Uterus (tissue), 4 donors: ENCODE data around the gene CTSD. TPM values are rescaled to one million over a fixed set of nuclear protein-coding genes. Genes with fewer than 3 reads are reported as not detected.
A peak's percentile ranks its signal among the peaks of the same experiment; 100 is the strongest.
"Not testable (repeated sequence)": the region's sequence is repeated elsewhere in the genome, so short reads cannot be mapped to it uniquely, and the experiment has no call there.

Source experiments
- DNase-seq, 2 donors: peaks; one replicate each; pipeline ENCODE4 v3.0.0-alpha.2; 2019 to 2020
- H3K27ac ChIP-seq, 2 donors: fragments of 200-600 bp; sonication (generic); 1 replicate in 1 of 2; 2 replicates in 1 of 2; pipeline ENCODE4 v1.5.1; 2016 to 2018
- H3K27me3 ChIP-seq, 2 donors: fragments of 200-600 bp; sonication (generic); one replicate each; pipeline ENCODE4 v1.5.1; 2018 to 2019; ENCODE audit warnings: control low read depth in 1 of 2
- H3K36me3 ChIP-seq, 2 donors: fragments of 200-600 bp; sonication (generic); one replicate each; pipeline ENCODE4 v1.5.1; 2019; ENCODE audit warnings: control low read depth in 1 of 2
- H3K4me1 ChIP-seq, 2 donors: fragments of 200-600 bp; sonication (generic); one replicate each; pipeline ENCODE4 v1.5.1; 2018 to 2019; ENCODE audit warnings: control low read depth in 1 of 2
- H3K4me3 ChIP-seq, 2 donors: fragments of 200-600 bp; sonication (generic); 1 replicate in 1 of 2; 2 replicates in 1 of 2; pipeline ENCODE4 v1.5.1; 2018 to 2019; ENCODE audit warnings: mild to moderate bottlenecking in 1 of 2
- H3K9me3 ChIP-seq, 2 donors: fragments of 200-600 bp; sonication (generic); one replicate each; pipeline ENCODE4 v1.5.1; 2019; ENCODE audit warnings: control low read depth in 1 of 2
- POLR2A ChIP-seq, 2 donors: fragments of 450-650 bp; IDR thresholded peaks; one replicate each; pipeline ENCODE4 v1.6.1; 2016; ENCODE audit warnings: antibody characterized with exemption in 2 of 2, mild to moderate bottlenecking in 1 of 2, moderate library complexity in 1 of 2
- intact Hi-C: fragments of 100-400 bp; cut with DNase I; formaldehyde crosslinking; loops from one replicate; pipeline ENCODE4 v1.15.1; 2023; ENCODE audit warnings: low total_unique reads
- total RNA-seq, 4 donors: library from RNA; depleted of rRNA in 3 of 4; stranded (reverse); fragments of >200 nt in 3 of 4; gene quantifications; one replicate each; pipeline versions ENCODE4 v1.1.0 to v1.2.4, GENCODE V29; 2014 to 2023
- TF ChIP-seq, protein P1 (sequence below), 4 experiments: fragments of 200-600 bp in 2 of 4; fragments of 450-650 bp in 2 of 4; sonication (generic) in 2 of 4; IDR thresholded peaks; one replicate each; pipeline ENCODE4 v1.5.1; 2016 to 2019; ENCODE audit warnings: antibody characterized with exemption in 4 of 4, mild to moderate bottlenecking in 2 of 4, moderate library complexity in 1 of 4
- donor health status: DM: yes; HTN: yes; CAD: no.

Gene CTSD
- total RNA-seq, 4 donors from 2014 or later = 80.0 to 188 (median 126) TPM

DNA sequence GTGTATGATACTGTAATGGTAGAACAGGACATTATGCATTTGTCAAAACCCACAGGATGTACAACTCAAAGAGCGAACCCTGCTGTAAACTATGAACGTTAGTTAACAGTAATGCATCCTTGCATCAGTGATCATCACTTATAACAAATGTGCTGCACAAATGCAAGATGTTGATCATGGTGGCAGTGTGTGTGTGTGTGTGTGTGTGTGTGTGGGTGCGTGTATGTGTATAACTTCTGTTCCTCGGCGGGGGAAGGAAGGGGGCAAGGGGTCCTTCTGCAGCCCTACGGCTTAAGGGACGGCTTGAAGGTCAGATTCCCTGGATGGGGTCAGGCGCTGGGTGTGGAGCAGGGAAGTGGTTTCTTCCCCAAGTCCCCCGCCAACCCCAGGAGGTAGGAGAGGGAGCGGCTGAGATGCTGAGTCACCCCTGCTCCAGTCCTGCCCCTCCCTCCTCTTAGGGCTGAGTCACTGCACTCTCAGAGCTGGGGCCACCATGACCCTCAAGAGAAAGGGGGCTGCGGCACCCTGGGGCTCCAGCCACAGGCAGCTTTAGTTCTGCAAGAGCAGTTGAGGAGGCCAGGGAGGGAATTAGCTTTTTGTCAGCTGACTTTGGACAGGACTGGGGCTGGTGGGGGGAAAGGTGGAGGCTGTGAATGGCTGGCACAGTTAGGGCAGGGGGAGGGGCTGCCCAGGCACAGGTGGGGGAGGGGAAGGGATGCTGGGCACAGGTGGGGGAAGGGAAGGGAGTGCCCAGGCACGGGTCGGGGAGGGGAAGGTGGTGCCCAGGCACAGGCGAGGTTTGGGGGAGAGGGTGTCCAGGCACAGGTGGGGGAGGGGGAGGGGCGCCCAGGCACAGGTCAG, 8.8 kb upstream of the CTSD start:
- Histone ChIP-seq H3K27me3 (no peaks in the 10 kb centered on the region), H3K4me1 (no peaks in the 10 kb centered on the region), H3K27ac (peak overlapping the region; percentile 19 to 41), H3K4me3 (no peak overlapping the region), H3K9me3 (no peaks in the 10 kb centered on the region), H3K36me3 (no peaks in the 10 kb centered on the region)
- intact Hi-C loops = no loop called here
- peak; percentile 71 to 79 for DNase-seq
- TF ChIP-seq POLR2A (IDR thresholded peaks at IDR 0.05) = no peak
- TF ChIP-seq, protein P1, sequence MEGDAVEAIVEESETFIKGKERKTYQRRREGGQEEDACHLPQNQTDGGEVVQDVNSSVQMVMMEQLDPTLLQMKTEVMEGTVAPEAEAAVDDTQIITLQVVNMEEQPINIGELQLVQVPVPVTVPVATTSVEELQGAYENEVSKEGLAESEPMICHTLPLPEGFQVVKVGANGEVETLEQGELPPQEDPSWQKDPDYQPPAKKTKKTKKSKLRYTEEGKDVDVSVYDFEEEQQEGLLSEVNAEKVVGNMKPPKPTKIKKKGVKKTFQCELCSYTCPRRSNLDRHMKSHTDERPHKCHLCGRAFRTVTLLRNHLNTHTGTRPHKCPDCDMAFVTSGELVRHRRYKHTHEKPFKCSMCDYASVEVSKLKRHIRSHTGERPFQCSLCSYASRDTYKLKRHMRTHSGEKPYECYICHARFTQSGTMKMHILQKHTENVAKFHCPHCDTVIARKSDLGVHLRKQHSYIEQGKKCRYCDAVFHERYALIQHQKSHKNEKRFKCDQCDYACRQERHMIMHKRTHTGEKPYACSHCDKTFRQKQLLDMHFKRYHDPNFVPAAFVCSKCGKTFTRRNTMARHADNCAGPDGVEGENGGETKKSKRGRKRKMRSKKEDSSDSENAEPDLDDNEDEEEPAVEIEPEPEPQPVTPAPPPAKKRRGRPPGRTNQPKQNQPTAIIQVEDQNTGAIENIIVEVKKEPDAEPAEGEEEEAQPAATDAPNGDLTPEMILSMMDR (IDR thresholded peaks at IDR 0.05) = no peak

GRCh38 chr11:1771700-1772099, 8.0 kb upstream of the CTSD start:
- no peaks in the 10 kb centered on the region for H3K27me3 ChIP-seq
- peak overlapping the region in 1 of 2 donors; percentile 41 for H3K27ac ChIP-seq
- peak; percentile 27 to 38 for DNase-seq
- H3K4me1 ChIP-seq = no peaks in the 10 kb centered on the region
- no peaks in the 10 kb centered on the region for H3K36me3 ChIP-seq
- H3K4me3 ChIP-seq = no peak overlapping the region
- intact Hi-C loops = no loop called here
- no peaks in the 10 kb centered on the region for H3K9me3 ChIP-seq
- TF ChIP-seq, protein P1 (IDR thresholded peaks at IDR 0.05) = no peak
- no peak for TF ChIP-seq POLR2A (IDR thresholded peaks at IDR 0.05)

GRCh38 chr11:1771273-1771672, 7.5 kb upstream of the CTSD start:
- H3K36me3 ChIP-seq = no peaks in the 10 kb centered on the region
- H3K4me1 ChIP-seq = no peaks in the 10 kb centered on the region
- intact Hi-C loops = no loop called here
- H3K9me3 ChIP-seq = no peaks in the 10 kb centered on the region
- H3K27ac ChIP-seq = peak overlapping the region in 1 of 2 donors; percentile 41
- TF ChIP-seq, protein P1 (IDR thresholded peaks at IDR 0.05) = no peak
- TF ChIP-seq POLR2A (IDR thresholded peaks at IDR 0.05) = no peak
- H3K4me3 ChIP-seq = no peak overlapping the region
- no peaks in the 10 kb centered on the region for H3K27me3 ChIP-seq
- DNase-seq = no peak

DNA sequence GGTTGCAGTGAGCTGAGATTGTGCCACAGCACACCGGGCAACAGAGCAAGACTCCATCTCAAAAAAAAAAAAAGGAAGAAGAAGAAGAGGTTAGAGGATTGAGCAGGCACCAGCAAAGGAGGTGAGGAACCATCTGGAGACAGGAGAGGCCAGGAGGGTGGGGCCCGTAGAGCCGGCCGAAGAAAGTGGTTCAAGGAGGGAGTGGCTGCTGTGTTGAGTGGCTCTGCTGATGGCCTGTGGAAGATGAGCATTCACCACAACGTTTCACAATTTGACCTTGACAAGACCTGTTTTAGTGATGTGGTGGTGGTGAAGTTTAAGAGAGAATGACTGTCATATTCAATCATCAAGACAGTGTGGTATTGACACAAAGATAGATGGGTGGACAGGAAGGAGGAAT, 6.8 kb upstream of the CTSD start:
- no peak for DNase-seq
- intact Hi-C loops = no loop called here
- Histone ChIP-seq H3K36me3 (no peaks in the 10 kb centered on the region), H3K4me1 (no peaks in the 10 kb centered on the region), H3K27me3 (no peaks in the 10 kb centered on the region), H3K9me3 (no peaks in the 10 kb centered on the region), H3K4me3 (no peak overlapping the region), H3K27ac (no peak overlapping the region)
- TF ChIP-seq, protein P1 (IDR thresholded peaks at IDR 0.05) = no peak
- no peak for TF ChIP-seq POLR2A (IDR thresholded peaks at IDR 0.05)

GRCh38 chr11:1770061-1770460, 6.3 kb upstream of the CTSD start:
- no peak for TF ChIP-seq POLR2A (IDR thresholded peaks at IDR 0.05)
- TF ChIP-seq, protein P1 (IDR thresholded peaks at IDR 0.05) = no peak
- intact Hi-C loops = no loop called here
- DNase-seq = no peak
- H3K9me3 ChIP-seq = no peaks in the 10 kb centered on the region
- H3K27me3 ChIP-seq = no peaks in the 10 kb centered on the region
- no peak overlapping the region for H3K27ac ChIP-seq
- H3K4me1 ChIP-seq = no peaks in the 10 kb centered on the region
- no peaks in the 10 kb centered on the region for H3K36me3 ChIP-seq
- no peak overlapping the region for H3K4me3 ChIP-seq

- H3K36me3 ChIP-seq, H3K27me3 ChIP-seq, H3K27ac ChIP-seq, intact Hi-C loops, H3K9me3 ChIP-seq, H3K4me3 ChIP-seq, H3K4me1 ChIP-seq: not testable (repeated sequence)
- DNase-seq = peak in 1 of 2 donors; percentile 14
Observed at GRCh38 chr11:1769304-1769936, 5.7 kb upstream of the CTSD start.
